PC-3 (cell line): ENCODE results near the gene CELF1. TPM values are rescaled to one million over a fixed set of nuclear protein-coding genes. Genes with fewer than 3 reads are reported as not detected.

Experiments used
- ATAC-seq: fragments of 200-7000 bp; cut with Tn5 transposase; 2 replicates; pipeline ENCODE4 v1.9.1; 2020; ENCODE audit warnings: mild to moderate bottlenecking, moderate library complexity
- BruUV-seq: library from RNA; stranded (reverse); fragments of 400-500 nt; replicated peaks from 2 replicates; lab custom pipeline; 2021; lab: Mats Ljungman, UMichigan
- CTCF ChIA-PET: fragments of 300-600 bp; sonication (Branson Sonifier 250); formaldehyde crosslinking; loops from one replicate; lab custom pipeline; 2022; ENCODE audit warnings: antibody characterized with exemption; lab: Charles Lee
- POLR2A ChIA-PET: fragments of 300-600 bp; sonication (Branson Sonifier 250); formaldehyde crosslinking; loops from one replicate; lab custom pipeline; 2022; ENCODE audit warnings: antibody characterized with exemption; ENCODE audit not compliant: unreplicated experiment; lab: Charles Lee
- DNase-seq: peaks from one replicate; pipeline ENCODE4 v3.0.0-alpha.2; 2015
- H2AFZ ChIP-seq: fragments of 300-600 bp; sonication (generic); 2 replicates; pipeline ENCODE4 v1.6.0; 2016; ENCODE audit warnings: antibody characterized with exemption, low read length
- H3F3A ChIP-seq: fragments of 300-600 bp; sonication (generic); one replicate; pipeline ENCODE4 v1.6.0; 2017; ENCODE audit warnings: antibody characterized with exemption, low read length, control low read depth, mild to moderate bottlenecking; ENCODE audit not compliant: unreplicated experiment
- H3K27ac ChIP-seq: fragments of 300-600 bp; sonication (generic); 2 replicates; pipeline ENCODE4 v1.5.1; 2016; ENCODE audit warnings: mild to moderate bottlenecking, low read length
- H3K27me3 ChIP-seq: fragments of 300-600 bp; sonication (generic); 2 replicates; pipeline ENCODE4 v1.6.1; 2016; ENCODE audit warnings: low read length, mixed read lengths
- H3K36me3 ChIP-seq: fragments of 300-600 bp; sonication (generic); 2 replicates; pipeline ENCODE4 v1.6.1; 2016; ENCODE audit warnings: low read depth, mixed run types, low read length, mixed read lengths
- H3K4me1 ChIP-seq: fragments of 300-600 bp; sonication (generic); 2 replicates; pipeline ENCODE4 v1.5.1; 2016; ENCODE audit warnings: low read length; ENCODE audit not compliant: insufficient read depth
- H3K4me2 ChIP-seq: fragments of 300-600 bp; sonication (generic); 2 replicates; pipeline ENCODE4 v1.6.0; 2016; ENCODE audit warnings: low read length
- H3K4me3 ChIP-seq: fragments of 300-600 bp; sonication (generic); 2 replicates; pipeline ENCODE4 v1.5.1; 2016; ENCODE audit warnings: mild to moderate bottlenecking, low read length, mixed read lengths
- H3K79me2 ChIP-seq: fragments of 300-600 bp; sonication (generic); 2 replicates; pipeline ENCODE4 v1.6.1; 2017; ENCODE audit warnings: low read length, mixed read lengths
- H3K9ac ChIP-seq: fragments of 300-600 bp; sonication (generic); 2 replicates; pipeline ENCODE4 v1.6.0; 2016; ENCODE audit warnings: mild to moderate bottlenecking, low read length
- H3K9me2 ChIP-seq: fragments of 300-600 bp; sonication (generic); replicated peaks from 2 replicates; pipeline ENCODE4 v1.6.1; 2016; ENCODE audit warnings: mixed run types, low read length, mixed read lengths
- H3K9me3 ChIP-seq: fragments of 300-600 bp; sonication (generic); 2 replicates; pipeline ENCODE4 v1.6.1; 2016; ENCODE audit warnings: low read length, mixed read lengths
- H4K20me1 ChIP-seq: fragments of 300-600 bp; sonication (generic); 2 replicates; pipeline ENCODE4 v1.6.1; 2016; ENCODE audit warnings: low read length, mixed read lengths
- EZH2 ChIP-seq: fragments of 300-600 bp; sonication (generic); IDR thresholded peaks from one replicate; pipeline ENCODE4 v1.6.1; 2017; ENCODE audit warnings: antibody characterized with exemption, mild to moderate bottlenecking, low read length; ENCODE audit not compliant: unreplicated experiment
- EZH2phosphoT487 ChIP-seq: fragments of 300-600 bp; sonication (generic); IDR thresholded peaks from 2 replicates; pipeline ENCODE4 v1.6.1; 2018; ENCODE audit warnings: mild to moderate bottlenecking, antibody characterized with exemption, low read length, borderline replicate concordance
- intact Hi-C: fragments of 100-400 bp; cut with micrococcal nuclease; formaldehyde crosslinking; loops from 2 replicates; pipeline ENCODE4 v1.9.0; 2023
- total RNA-seq: library from RNA; depleted of rRNA; stranded (reverse); fragments of >200 nt; gene quantifications from 2 replicates; pipeline ENCODE4 v1.2.3, GENCODE V29; 2014
- TF ChIP-seq, protein P1 (sequence below): fragments of 300-600 bp; sonication (generic); conservative IDR thresholded peaks from 2 replicates; pipeline ENCODE4 v1.5.1; 2017; ENCODE audit warnings: antibody characterized with exemption, low read depth, mild to moderate bottlenecking, low read length

CELF1 gene
- total RNA-seq, 1 experiment from 2014 or later = 80.1 TPM

DNA sequence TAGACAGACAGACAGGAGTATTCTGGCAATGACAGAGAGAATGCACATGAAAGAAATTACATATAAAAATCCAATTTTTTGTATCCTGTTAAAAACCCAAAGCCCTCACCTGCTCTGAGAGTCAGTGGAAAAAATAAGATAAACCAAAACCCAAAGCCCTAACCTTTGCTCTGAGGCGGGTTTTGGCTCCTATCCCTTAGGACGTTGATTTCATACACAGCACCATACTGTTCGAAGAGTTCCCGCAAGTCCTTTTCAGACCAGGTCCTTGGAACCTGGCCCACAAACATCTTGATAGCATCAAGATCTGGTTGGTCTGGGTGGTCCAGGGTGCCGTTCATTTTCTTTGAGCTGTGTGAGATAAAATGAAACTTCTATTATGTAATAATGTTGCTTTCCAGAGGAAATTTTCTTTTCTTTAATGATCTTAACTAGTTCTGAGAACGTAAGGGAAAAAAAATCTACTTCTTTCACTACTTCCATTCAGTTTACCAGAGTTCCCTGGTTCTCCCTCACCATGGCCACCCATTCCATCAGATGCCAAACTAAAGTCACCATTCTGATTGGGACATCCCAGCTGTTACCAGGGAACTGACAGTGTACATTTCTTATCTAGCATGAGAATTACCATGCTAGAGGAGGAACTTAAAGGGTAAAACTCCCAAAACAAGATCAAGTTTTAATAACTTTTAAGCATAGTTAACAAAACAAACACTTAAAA lies 64.1 kb downstream of the CELF1 start:
- Histone ChIP-seq H3K4me2 (no peak overlapping the region), H3K9ac (no peak overlapping the region), H3K27me3 (no peaks in the 10 kb centered on the region), H4K20me1 (0 out of 2 replicates have a peak, but pooled peaks cover under 1% of the 10 kb centered on the region), H3K27ac (no peak overlapping the region), H3K4me3 (no peak overlapping the region), H3K4me1 (no peaks in the 10 kb centered on the region), H2AFZ (no peak overlapping the region), H3F3A (no peaks in the 10 kb centered on the region), H3K9me3 (no peaks in the 10 kb centered on the region), H3K36me3 (peaks cover 25% of the 10 kb centered on the region), H3K79me2 (peaks cover 17% of the 10 kb centered on the region), H3K9me2 (no peaks in the 10 kb centered on the region)
- intact Hi-C loops = no loop called here
- ChIA-PET POLR2A (no interaction called here), CTCF (no interaction called here)
- no TSS peak for BruUV-seq
- DNase-seq = no peak
- TF ChIP-seq, protein P1, sequence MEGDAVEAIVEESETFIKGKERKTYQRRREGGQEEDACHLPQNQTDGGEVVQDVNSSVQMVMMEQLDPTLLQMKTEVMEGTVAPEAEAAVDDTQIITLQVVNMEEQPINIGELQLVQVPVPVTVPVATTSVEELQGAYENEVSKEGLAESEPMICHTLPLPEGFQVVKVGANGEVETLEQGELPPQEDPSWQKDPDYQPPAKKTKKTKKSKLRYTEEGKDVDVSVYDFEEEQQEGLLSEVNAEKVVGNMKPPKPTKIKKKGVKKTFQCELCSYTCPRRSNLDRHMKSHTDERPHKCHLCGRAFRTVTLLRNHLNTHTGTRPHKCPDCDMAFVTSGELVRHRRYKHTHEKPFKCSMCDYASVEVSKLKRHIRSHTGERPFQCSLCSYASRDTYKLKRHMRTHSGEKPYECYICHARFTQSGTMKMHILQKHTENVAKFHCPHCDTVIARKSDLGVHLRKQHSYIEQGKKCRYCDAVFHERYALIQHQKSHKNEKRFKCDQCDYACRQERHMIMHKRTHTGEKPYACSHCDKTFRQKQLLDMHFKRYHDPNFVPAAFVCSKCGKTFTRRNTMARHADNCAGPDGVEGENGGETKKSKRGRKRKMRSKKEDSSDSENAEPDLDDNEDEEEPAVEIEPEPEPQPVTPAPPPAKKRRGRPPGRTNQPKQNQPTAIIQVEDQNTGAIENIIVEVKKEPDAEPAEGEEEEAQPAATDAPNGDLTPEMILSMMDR = no peak
- TF ChIP-seq EZH2 (no peak), EZH2phosphoT487 (no peak)
- ATAC-seq = no peak

DNA sequence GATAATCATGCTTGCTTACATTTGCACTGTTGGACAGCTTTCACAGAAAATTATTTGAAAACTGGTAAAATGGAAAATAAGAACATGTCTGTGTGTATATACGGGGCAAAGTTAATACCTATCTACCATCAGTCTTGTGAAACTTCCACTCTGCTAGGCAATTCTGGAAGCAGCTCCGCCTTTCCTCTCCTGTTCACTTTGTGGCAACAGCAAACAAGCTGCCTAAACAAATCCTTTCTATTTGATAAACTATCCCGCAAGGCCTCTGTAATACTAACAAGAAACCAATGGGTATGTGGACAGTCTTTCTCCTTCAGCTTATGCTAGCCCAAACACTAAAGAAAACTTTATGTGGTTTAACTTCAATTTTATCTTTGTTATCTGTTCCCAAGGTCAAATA lies 64.8 kb downstream of the CELF1 start:
- Histone ChIP-seq H4K20me1 (no peaks in the 10 kb centered on the region), H3K9me2 (no peaks in the 10 kb centered on the region), H3K4me1 (no peaks in the 10 kb centered on the region), H3K36me3 (peaks cover 32% of the 10 kb centered on the region), H3K79me2 (peaks cover 11% of the 10 kb centered on the region), H3K27ac (no peak overlapping the region), H3K4me2 (no peak overlapping the region), H3K4me3 (no peak overlapping the region), H3F3A (no peaks in the 10 kb centered on the region), H3K9ac (no peak overlapping the region), H3K27me3 (no peaks in the 10 kb centered on the region), H3K9me3 (no peaks in the 10 kb centered on the region), H2AFZ (no peak overlapping the region)
- ChIA-PET CTCF (no interaction called here), POLR2A (no interaction called here)
- ATAC-seq = no peak
- no TSS peak for BruUV-seq
- intact Hi-C loops = no loop called here
- TF ChIP-seq EZH2 (no peak), EZH2phosphoT487 (no peak)
- no peak for DNase-seq

DNA sequence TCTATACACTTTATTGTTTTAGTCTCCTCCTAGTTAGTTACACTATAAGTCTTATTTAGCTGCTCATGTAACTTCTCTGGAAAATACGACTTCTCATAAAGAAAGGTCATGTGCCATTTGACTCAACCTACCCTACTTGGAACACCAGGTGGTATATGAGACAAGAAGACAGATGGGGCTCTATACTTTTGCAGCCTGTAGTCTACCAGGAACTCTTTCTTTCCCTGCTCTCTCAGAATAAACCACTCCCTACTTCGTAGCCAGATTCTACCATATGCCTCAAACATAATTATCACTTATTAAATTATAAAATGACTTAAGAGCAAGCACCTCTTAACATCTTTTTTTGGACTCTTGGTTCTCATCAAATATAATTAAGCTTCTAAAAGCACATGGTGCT lies 65.5 kb downstream of the CELF1 start:
- BruUV-seq = no TSS peak

More for the DNA sequence above, 65.5 kb downstream of the CELF1 start:
- Histone ChIP-seq H3K9me3 (no peaks in the 10 kb centered on the region), H3K4me3 (no peak overlapping the region), H3K36me3 (peaks cover 39% of the 10 kb centered on the region), H3K27me3 (no peaks in the 10 kb centered on the region), H3K4me2 (no peak overlapping the region), H3K9ac (no peak overlapping the region), H3K9me2 (no peaks in the 10 kb centered on the region), H3K4me1 (no peaks in the 10 kb centered on the region), H4K20me1 (no peaks in the 10 kb centered on the region), H2AFZ (no peak overlapping the region), H3K27ac (no peak overlapping the region), H3F3A (no peaks in the 10 kb centered on the region), H3K79me2 (peaks cover 11% of the 10 kb centered on the region)
- DNase-seq (no peak), ATAC-seq (no peak)
- intact Hi-C loops = no loop called here
- POLR2A ChIA-PET = no interaction called here
- CTCF ChIA-PET = no interaction called here
- no peak for TF ChIP-seq EZH2phosphoT487
- TF ChIP-seq, protein P1 = no peak
- no peak for TF ChIP-seq EZH2
